ENCODE results near the gene CST2. TPM values are rescaled to one million over a fixed set of nuclear protein-coding genes. Genes with fewer than 3 reads are reported as not detected.
"Not testable (repeated sequence)": the region's sequence is repeated elsewhere in the genome, so short reads cannot be mapped to it uniquely, and the experiment has no call there.

CST2 gene
- total RNA-seq, 1 donor from 2014 or later, result not detected

GRCh38 chr20:23810349-23810748 is 16.2 kb downstream of the CST2 start:
- DNase-seq (ENCODE audit: low read depth), result not testable (repeated sequence)

GRCh38 chr20:23800865-23801264 is 25.7 kb downstream of the CST2 start:
- DNase-seq (ENCODE audit: low read depth), result no peak

DNA sequence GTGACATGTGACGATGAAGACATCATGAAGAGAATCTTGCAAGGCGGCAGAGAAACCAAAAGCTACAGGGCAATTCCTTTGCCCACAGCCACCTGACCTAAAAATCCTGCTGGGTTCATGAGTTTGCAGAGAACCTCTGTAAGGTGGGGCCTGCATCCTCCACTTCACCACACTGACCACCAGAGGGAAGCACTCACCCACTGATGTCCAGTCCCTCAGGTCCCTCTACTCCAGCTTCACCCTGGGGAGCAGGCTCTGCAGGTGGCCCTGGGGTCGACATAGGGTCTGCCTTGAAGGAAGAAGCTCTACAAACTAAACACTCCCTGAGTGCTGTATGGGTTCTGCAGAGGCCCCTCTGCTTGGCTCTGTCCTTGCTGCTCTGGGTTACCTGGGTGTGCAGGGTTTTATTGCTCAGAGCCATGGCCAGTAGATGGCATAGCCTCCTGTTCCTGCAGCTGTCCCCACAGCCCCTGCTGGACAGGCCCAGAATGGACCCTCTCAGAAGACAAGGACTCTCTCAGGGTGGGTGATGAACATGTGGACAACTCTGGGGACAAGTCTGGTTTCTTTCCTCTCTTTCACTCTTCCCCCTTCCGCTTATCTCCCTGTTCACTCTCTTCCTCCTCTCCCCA is 27.2 kb downstream of the CST2 start:
- DNase-seq (ENCODE audit: low read depth), result not testable (repeated sequence)

- DNase-seq (ENCODE audit: low read depth), result no peak
These were observed 31.0 kb downstream of the CST2 start for GRCh38 chr20:23795526-23795925.

DNA sequence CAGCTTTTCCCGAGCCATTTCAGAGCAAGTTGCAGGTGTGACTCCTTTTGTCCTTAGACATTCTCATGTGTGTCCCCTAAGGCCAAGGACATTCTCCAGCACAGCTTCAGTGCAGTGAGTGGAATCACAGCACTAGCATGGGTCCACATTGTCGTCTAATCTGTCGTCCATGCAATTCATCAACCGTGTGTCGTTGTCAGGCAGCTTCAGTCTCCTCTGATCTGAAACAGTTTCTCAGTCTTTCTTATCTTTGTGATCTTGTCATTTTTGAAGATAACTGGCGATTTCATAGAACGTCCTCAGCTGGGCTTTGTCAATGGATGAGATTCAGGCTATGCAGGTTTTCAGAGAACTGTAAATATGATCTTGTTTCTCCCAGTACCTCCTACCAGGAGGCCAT is 31.7 kb downstream of the CST2 start:
- no peak for DNase-seq (ENCODE audit: low read depth)

- DNase-seq (ENCODE audit: low read depth), result no peak
These were observed 32.5 kb downstream of the CST2 start for GRCh38 chr20:23794065-23794464.

DNA sequence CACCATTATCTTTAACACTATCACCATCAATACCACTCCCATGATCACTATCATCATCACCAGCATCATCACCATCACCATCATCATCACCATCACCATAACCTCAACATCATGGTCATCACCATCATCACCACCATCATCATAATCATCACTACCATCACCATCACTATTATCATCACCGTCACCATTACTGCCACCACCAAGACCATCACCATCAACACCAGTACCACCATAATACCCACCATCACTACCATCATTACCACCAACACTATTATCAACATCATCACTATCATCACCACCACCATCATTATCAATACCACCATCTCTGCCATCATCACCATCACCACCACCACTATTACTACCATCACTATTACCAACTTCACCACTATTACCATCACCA is 43.1 kb downstream of the CST2 start:
- no peak for DNase-seq (ENCODE audit: low read depth)

GRCh38 chr20:23782366-23782983 is 44.1 kb downstream of the CST2 start:
- peak; percentile 5 for DNase-seq (ENCODE audit: low read depth)

GRCh38 chr20:23778676-23779075 is 47.9 kb downstream of the CST2 start:
- DNase-seq (ENCODE audit: low read depth), result peak; percentile 2

GRCh38 chr20:23777380-23777779 is 49.1 kb downstream of the CST2 start:
- DNase-seq (ENCODE audit: low read depth), result not testable (repeated sequence)

- no peak for DNase-seq (ENCODE audit: low read depth)
These were observed 50.3 kb downstream of the CST2 start for GRCh38 chr20:23776067-23776771.

DNA sequence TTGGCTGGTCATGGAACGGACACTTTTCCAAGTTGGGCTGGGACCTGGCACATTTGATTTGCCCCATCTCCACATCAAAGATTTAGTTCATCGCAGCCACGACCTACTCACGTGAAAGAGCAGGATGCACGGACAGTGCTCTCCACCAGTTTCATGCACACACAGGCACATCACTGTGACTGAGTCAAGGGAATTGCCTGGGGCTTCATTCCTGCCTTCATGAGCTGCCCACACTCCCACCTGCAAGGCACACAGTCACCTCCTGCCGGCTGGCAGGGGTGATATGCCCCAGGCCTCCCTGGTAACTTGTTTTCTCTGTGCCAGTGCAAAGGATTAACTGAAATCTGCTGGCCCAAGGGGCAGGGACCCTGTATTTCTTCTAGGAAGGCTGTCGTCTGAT is 52.4 kb downstream of the CST2 start:
- no peak for DNase-seq (ENCODE audit: low read depth)

Other genes starting within 250 kb of the CST2 start
- not detected in 2 replicates for gene CST9, start 220.8 kb downstream of the CST2 start, total RNA-seq
- gene CST3, start 188.8 kb downstream of the CST2 start, total RNA-seq, result 534 and 577 TPM in 2 replicates
- not detected in 2 replicates for gene CST4, start 137.7 kb downstream of the CST2 start, total RNA-seq
- gene CST1, start 75.8 kb downstream of the CST2 start, total RNA-seq, result not detected in 2 replicates
- not detected in 2 replicates for gene CST5, start 53.0 kb upstream of the CST2 start, total RNA-seq
- not detected in 2 replicates for gene GGTLC1, start 162.1 kb upstream of the CST2 start, total RNA-seq